CD4-positive, alpha-beta T cell treated with Interleukin-17A for 1 hour (primary cell): ENCODE measurements around the gene PRPS1.
"Not testable (repeated sequence)": the region's sequence is repeated elsewhere in the genome, so short reads cannot be mapped to it uniquely, and the experiment has no call there.

Source experiments
- DNase-seq: peaks from one replicate; pipeline ENCODE4 v3.0.0-alpha.2; 2020

The PRPS1 gene

GRCh38 chrX:107675823-107676555 lies 47.7 kb downstream of the PRPS1 start:
- peak; percentile 45 for DNase-seq

GRCh38 chrX:107676559-107677378 lies 48.5 kb downstream of the PRPS1 start:
- peak; percentile 69 for DNase-seq

GRCh38 chrX:107677501-107677901 lies 49.2 kb downstream of the PRPS1 start:
- no peak for DNase-seq

- peak; percentile 18 for DNase-seq
Observed at GRCh38 chrX:107677909-107678308, 49.6 kb downstream of the PRPS1 start.

GRCh38 chrX:107678957-107679740 lies 50.8 kb downstream of the PRPS1 start:
- DNase-seq: peak; percentile 80

GRCh38 chrX:107682256-107682655 lies 53.9 kb downstream of the PRPS1 start:
- DNase-seq: no peak

GRCh38 chrX:107683124-107683895 lies 55.0 kb downstream of the PRPS1 start:
- DNase-seq: no peak

- DNase-seq: no peak
Observed at GRCh38 chrX:107683931-107684330, 55.6 kb downstream of the PRPS1 start.

GRCh38 chrX:107684956-107685385 lies 56.7 kb downstream of the PRPS1 start:
- DNase-seq: peak; percentile 38

- DNase-seq: not testable (repeated sequence)
Observed at GRCh38 chrX:107685586-107685985, 57.3 kb downstream of the PRPS1 start.

- no peak for DNase-seq
Observed at GRCh38 chrX:107686026-107686425, 57.7 kb downstream of the PRPS1 start.

GRCh38 chrX:107686792-107687191 lies 58.5 kb downstream of the PRPS1 start:
- no peak for DNase-seq

GRCh38 chrX:107687445-107687844 lies 59.1 kb downstream of the PRPS1 start:
- DNase-seq: no peak

- DNase-seq: no peak
Observed at GRCh38 chrX:107691024-107691448, 62.7 kb downstream of the PRPS1 start.

GRCh38 chrX:107699616-107700015 lies 71.3 kb downstream of the PRPS1 start:
- DNase-seq: no peak

GRCh38 chrX:107700317-107700774 lies 72.0 kb downstream of the PRPS1 start:
- no peak for DNase-seq
